Uterus (tissue), 2 donors: ENCODE data around the gene CHRNA4.

Experiments
- CTCF ChIP-seq, 4 experiments: fragments of 200-600 bp in 2 of 4; fragments of 450-650 bp in 2 of 4; sonication (generic) in 2 of 4; IDR thresholded peaks; one replicate each; pipeline ENCODE4 v1.5.1; 2016 to 2019; ENCODE audit warnings: antibody characterized with exemption in 4 of 4, mild to moderate bottlenecking in 2 of 4, moderate library complexity in 1 of 4
- POLR2A ChIP-seq, 2 donors: fragments of 450-650 bp; IDR thresholded peaks; one replicate each; pipeline ENCODE4 v1.6.1; 2016; ENCODE audit warnings: antibody characterized with exemption in 2 of 2, mild to moderate bottlenecking in 1 of 2, moderate library complexity in 1 of 2

DNA sequence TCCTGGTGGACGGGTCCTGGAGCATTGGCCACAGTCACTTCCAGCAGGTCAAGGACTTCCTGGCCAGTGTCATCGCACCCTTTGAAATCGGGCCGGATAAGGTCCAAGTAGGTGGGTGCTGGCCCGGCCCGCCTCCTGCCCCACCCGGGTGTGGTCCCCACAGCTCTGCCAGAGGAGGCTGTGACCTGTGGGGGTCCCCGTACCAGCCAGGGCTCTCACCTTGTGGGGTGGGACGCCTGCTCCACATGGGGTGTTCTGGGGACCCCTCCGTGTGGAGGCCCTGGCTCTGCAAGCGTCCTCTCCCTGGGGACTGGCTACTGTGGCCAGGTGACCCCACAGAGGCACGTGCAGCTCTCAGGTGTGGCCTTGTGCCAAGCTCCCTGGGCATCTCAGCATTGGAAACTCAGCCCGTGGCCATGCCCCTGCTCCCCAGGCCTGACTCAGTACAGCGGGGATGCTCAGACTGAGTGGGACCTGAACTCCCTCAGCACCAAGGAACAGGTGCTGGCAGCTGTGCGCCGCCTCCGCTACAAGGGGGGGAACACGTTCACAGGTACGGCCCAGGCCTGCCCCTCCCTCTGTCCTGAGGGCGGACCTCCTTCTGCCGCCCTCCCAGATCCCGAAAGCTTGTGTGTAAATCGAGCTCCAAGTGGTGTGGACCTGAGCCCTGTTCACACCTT lies 53.5 kb downstream of the CHRNA4 start:
- no peak for TF ChIP-seq CTCF (IDR thresholded peaks at IDR 0.05)
- no peak for TF ChIP-seq POLR2A (IDR thresholded peaks at IDR 0.05)
